Smooth muscle cell (in vitro differentiated cells): ENCODE results near the gene SLCO2A1. TPM values are rescaled to one million over a fixed set of nuclear protein-coding genes. Genes with fewer than 3 reads are reported as not detected.

Experiments
- DNase-seq: peaks from one replicate; lab custom pipeline; 2025; ENCODE audit not compliant: unreplicated experiment; lab: John Stamatoyannopoulos, UW
- H2AFZ ChIP-seq: fragments of 200-600 bp; sonication (generic); 2 replicates; pipeline ENCODE4 v1.6.0; 2016; ENCODE audit warnings: antibody characterized with exemption, low read depth, mild to moderate bottlenecking
- H3F3A ChIP-seq: fragments of 200-600 bp; sonication (generic); 2 replicates; pipeline ENCODE4 v1.6.0; 2017; ENCODE audit warnings: antibody characterized with exemption, low read depth
- H3K27ac ChIP-seq: fragments of 200-600 bp; sonication (generic); 2 replicates; pipeline ENCODE4 v1.5.1; 2016; ENCODE audit warnings: low read depth, mild to moderate bottlenecking
- H3K27me3 ChIP-seq: fragments of 200-600 bp; sonication (generic); 2 replicates; pipeline ENCODE4 v1.6.1; 2016; ENCODE audit warnings: low read depth, mild to moderate bottlenecking
- H3K36me3 ChIP-seq: fragments of 200-600 bp; sonication (generic); 2 replicates; pipeline ENCODE4 v1.5.1; 2016; ENCODE audit warnings: low read depth
- H3K4me1 ChIP-seq: fragments of 200-600 bp; sonication (generic); 2 replicates; pipeline ENCODE4 v1.5.1; 2016; ENCODE audit warnings: low read depth
- H3K4me2 ChIP-seq: fragments of 200-600 bp; sonication (generic); 2 replicates; pipeline ENCODE4 v1.6.0; 2016; ENCODE audit warnings: mild to moderate bottlenecking
- H3K4me3 ChIP-seq: fragments of 200-600 bp; sonication (generic); 2 replicates; pipeline ENCODE4 v1.5.1; 2016; ENCODE audit warnings: mild to moderate bottlenecking
- H3K79me2 ChIP-seq: fragments of 200-600 bp; sonication (generic); 2 replicates; pipeline ENCODE4 v1.6.0; 2016; ENCODE audit warnings: low read depth, mild to moderate bottlenecking
- H3K9ac ChIP-seq: fragments of 200-600 bp; sonication (generic); 2 replicates; pipeline ENCODE4 v1.6.0; 2016; ENCODE audit warnings: low read depth
- H3K9me3 ChIP-seq: fragments of 200-600 bp; sonication (generic); replicated peaks from 2 replicates; pipeline ENCODE4 v1.5.1; 2016; ENCODE audit warnings: low read depth
- H4K20me1 ChIP-seq: fragments of 200-600 bp; sonication (generic); 2 replicates; pipeline ENCODE4 v1.6.0; 2016; ENCODE audit warnings: low read depth
- CTCF ChIP-seq: fragments of 200-600 bp; sonication (generic); IDR thresholded peaks from 2 replicates; pipeline ENCODE4 v1.5.1; 2017; ENCODE audit warnings: borderline replicate concordance, mild to moderate bottlenecking, antibody characterized with exemption; ENCODE audit not compliant: insufficient read depth, poor library complexity, severe bottlenecking
- WGBS: methylation state at CpG from one replicate; pipeline ENCODE4 v1.1.7; 2016; ENCODE audit warnings: low lambda C conversion rate; 5-methylcytosine and 5-hydroxymethylcytosine counted together
- polyA plus RNA-seq: library from polyadenylated mRNA; unstranded; fragments of >200 nt; fragmentation: Nextera tagmentation; extraction: Ambion mirVana; gene quantifications from 2 replicates; pipeline ENCODE4 v1.2.1, GENCODE V29; 2016
- total RNA-seq: library from RNA; depleted of rRNA; stranded (reverse); fragments of >200 nt; gene quantifications from 2 replicates; pipeline ENCODE4 v1.2.3, GENCODE V29; 2014

SLCO2A1 gene
- total and polyA plus RNA-seq, 2 experiments from 2014 or later: 7.7 to 14.2 TPM

- no peak for TF ChIP-seq CTCF
These were observed 8.4 kb upstream of the SLCO2A1 start for GRCh38 chr3:134038071-134038491.

DNA sequence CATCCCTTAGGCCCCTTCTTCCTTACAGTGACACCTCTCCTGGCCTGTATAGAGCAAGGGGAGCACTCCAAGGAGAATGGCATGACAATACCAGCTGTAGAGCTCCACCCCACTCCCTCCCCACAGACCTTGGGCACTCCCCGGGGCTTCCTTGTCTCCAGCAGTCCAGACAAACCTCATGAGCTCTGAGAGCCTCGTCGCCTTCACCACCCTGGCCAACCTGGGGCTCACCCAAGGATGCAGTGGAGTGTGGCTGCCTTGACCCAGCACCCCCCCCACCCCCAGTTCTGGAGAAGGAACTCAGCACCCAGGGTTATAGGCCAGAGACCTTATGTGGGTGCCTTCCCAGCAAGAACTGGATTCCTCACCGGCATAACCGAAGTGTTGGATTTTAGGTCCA, 7.4 kb upstream of the SLCO2A1 start:
- WGBS: 76% methylated on average over 5 of the region's 5 CpGs
- no peak for DNase-seq

More at GRCh38 chr3:134038071-134038491, 8.4 kb upstream of the SLCO2A1 start:
- no peak overlapping the region for H3K27ac ChIP-seq
- H3K4me1 ChIP-seq: no peaks in the 10 kb centered on the region
- 67% methylated on average over 10 of the region's 10 CpGs for WGBS
- H2AFZ ChIP-seq: no peak overlapping the region
- no peaks in the 10 kb centered on the region for H4K20me1 ChIP-seq
- no peak overlapping the region for H3K4me2 ChIP-seq
- no peak for DNase-seq
- no peak overlapping the region for H3K4me3 ChIP-seq
- H3F3A ChIP-seq: no peaks in the 10 kb centered on the region
- H3K36me3 ChIP-seq: no peaks in the 10 kb centered on the region
- H3K9ac ChIP-seq: no peak overlapping the region
- H3K27me3 ChIP-seq: no peaks in the 10 kb centered on the region
- no peaks in the 10 kb centered on the region for H3K79me2 ChIP-seq
- no peaks in the 10 kb centered on the region for H3K9me3 ChIP-seq

DNA sequence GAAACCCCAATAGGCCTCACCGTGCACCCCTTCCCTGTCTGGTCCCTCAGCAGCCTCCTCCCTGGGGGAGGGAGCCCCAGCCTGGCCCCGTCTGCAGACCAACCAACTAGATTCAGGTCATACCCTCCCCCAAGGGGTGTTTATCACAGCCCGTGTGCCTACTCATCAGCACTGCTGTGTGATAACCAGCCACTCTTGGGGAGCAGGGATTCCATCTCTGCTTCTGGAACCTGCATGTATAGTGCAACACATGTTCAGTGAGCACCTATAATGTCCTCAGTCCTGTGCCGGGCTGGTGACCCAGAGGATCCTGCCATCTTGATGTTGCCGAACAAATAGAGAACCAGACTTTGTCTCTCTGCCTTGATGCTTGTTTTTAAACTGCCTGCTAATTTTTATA, 6.6 kb upstream of the SLCO2A1 start:
- Histone ChIP-seq H3F3A (no peaks in the 10 kb centered on the region), H3K4me3 (no peak overlapping the region), H3K4me1 (no peaks in the 10 kb centered on the region), H3K27me3 (no peaks in the 10 kb centered on the region), H2AFZ (no peak overlapping the region), H4K20me1 (no peaks in the 10 kb centered on the region), H3K9ac (no peak overlapping the region), H3K27ac (no peak overlapping the region), H3K4me2 (no peak overlapping the region), H3K36me3 (no peaks in the 10 kb centered on the region), H3K79me2 (no peaks in the 10 kb centered on the region), H3K9me3 (no peaks in the 10 kb centered on the region)
- no peak for DNase-seq
- WGBS: 88% methylated on average over 5 of the region's 5 CpGs
- TF ChIP-seq CTCF: no peak

More for the DNA sequence above, 7.4 kb upstream of the SLCO2A1 start:
- Histone ChIP-seq H3K4me1 (no peaks in the 10 kb centered on the region), H4K20me1 (no peaks in the 10 kb centered on the region), H3K9me3 (no peaks in the 10 kb centered on the region), H3K4me3 (no peak overlapping the region), H3K9ac (no peak overlapping the region), H3K27ac (no peak overlapping the region), H3K4me2 (no peak overlapping the region), H3K36me3 (no peaks in the 10 kb centered on the region), H3K27me3 (no peaks in the 10 kb centered on the region), H2AFZ (no peak overlapping the region), H3K79me2 (no peaks in the 10 kb centered on the region), H3F3A (no peaks in the 10 kb centered on the region)
- no peak for TF ChIP-seq CTCF

DNA sequence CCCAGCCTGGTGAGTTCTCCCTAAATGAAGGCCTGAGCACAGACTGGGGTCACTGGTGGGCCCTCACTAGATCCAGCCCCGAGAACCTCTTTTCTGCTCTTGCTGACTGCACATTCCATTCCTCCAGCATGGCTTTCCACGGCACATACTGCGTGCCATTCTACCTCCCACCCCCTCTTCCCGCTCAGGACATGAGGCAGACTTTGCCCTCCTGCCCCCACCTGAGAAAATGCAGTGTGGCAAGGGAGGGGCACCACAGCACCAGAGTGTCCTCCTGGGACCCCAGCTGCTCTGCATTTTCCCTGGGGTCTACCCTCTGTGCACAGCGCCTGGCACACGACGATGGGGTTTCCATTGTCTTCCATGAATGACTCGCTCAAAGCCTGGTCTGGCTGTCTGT, 6.1 kb upstream of the SLCO2A1 start:
- Histone ChIP-seq H3K27me3 (no peaks in the 10 kb centered on the region), H2AFZ (no peak overlapping the region), H3K4me1 (no peaks in the 10 kb centered on the region), H3F3A (no peaks in the 10 kb centered on the region), H3K4me3 (no peak overlapping the region), H3K36me3 (no peaks in the 10 kb centered on the region), H3K4me2 (no peak overlapping the region), H3K9ac (no peak overlapping the region), H3K27ac (no peak overlapping the region), H4K20me1 (no peaks in the 10 kb centered on the region), H3K9me3 (no peaks in the 10 kb centered on the region), H3K79me2 (no peaks in the 10 kb centered on the region)
- no peak for DNase-seq
- WGBS: 95% methylated on average over 8 of the region's 8 CpGs
- no peak for TF ChIP-seq CTCF
